Activated T-helper 1 cell treated with Interleukin-2 at 50 U/mL for 16 hours (primary cell): ENCODE results near the gene FDX2.
A peak's percentile ranks its signal among the peaks of the same experiment; 100 is the strongest.

Experiments used
- DNase-seq: peaks from one replicate; pipeline ENCODE4 v3.0.0-alpha.2; 2020; ENCODE audit warnings: low read depth

The FDX2 gene

GRCh38 chr19:10299545-10300458 lies 16.0 kb downstream of the FDX2 start:
- no peak for DNase-seq

GRCh38 chr19:10295847-10296591 lies 19.8 kb downstream of the FDX2 start:
- no peak for DNase-seq

DNA sequence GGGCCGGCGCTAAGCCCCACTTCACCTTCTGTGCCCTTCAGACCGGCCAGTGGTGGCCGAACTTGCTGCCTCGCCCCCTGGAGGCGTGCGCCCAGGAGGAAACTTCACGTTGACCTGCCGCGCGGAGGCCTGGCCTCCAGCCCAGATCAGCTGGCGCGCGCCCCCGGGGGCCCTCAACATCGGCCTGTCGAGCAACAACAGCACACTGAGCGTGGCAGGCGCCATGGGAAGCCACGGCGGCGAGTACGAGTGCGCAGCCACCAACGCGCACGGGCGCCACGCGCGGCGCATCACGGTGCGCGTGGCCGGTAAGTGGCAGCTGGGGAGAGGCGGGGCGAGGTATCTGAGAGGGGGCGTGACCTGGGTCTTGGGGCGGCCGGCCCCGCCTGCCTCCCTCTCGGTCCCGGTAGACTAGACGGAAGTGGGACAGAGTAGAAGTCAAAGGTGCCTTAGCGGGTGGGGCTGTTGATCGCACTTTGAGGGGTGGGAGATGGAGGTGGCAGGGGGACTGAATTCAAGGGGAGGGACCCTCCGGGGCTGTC lies 20.4 kb downstream of the FDX2 start:
- DNase-seq = peak; percentile 53

- DNase-seq = no peak
These were observed 21.5 kb downstream of the FDX2 start for GRCh38 chr19:10294368-10294697.

DNA sequence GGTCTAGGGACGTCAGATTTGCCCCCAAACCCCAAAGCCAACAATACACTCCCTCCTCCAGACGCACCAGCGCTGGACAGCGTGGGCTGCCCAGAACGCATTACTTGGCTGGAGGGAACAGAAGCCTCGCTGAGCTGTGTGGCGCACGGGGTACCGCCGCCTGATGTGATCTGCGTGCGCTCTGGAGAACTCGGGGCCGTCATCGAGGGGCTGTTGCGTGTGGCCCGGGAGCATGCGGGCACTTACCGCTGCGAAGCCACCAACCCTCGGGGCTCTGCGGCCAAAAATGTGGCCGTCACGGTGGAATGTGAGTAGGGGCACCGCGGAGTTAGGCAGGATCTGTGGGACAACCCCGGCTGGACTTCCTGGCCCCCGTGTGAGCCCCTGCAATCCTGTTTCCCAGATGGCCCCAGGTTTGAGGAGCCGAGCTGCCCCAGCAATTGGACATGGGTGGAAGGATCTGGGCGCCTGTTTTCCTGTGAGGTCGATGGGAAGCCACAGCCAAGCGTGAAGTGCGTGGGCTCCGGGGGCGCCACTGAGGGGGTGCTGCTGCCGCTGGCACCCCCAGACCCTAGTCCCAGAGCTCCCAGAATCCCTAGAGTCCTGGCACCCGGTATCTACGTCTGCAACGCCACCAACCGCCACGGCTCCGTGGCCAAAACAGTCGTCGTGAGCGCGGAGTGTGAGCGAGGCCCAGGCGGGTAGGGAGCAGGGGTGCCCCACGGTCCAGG lies 22.0 kb downstream of the FDX2 start:
- no peak for DNase-seq

DNA sequence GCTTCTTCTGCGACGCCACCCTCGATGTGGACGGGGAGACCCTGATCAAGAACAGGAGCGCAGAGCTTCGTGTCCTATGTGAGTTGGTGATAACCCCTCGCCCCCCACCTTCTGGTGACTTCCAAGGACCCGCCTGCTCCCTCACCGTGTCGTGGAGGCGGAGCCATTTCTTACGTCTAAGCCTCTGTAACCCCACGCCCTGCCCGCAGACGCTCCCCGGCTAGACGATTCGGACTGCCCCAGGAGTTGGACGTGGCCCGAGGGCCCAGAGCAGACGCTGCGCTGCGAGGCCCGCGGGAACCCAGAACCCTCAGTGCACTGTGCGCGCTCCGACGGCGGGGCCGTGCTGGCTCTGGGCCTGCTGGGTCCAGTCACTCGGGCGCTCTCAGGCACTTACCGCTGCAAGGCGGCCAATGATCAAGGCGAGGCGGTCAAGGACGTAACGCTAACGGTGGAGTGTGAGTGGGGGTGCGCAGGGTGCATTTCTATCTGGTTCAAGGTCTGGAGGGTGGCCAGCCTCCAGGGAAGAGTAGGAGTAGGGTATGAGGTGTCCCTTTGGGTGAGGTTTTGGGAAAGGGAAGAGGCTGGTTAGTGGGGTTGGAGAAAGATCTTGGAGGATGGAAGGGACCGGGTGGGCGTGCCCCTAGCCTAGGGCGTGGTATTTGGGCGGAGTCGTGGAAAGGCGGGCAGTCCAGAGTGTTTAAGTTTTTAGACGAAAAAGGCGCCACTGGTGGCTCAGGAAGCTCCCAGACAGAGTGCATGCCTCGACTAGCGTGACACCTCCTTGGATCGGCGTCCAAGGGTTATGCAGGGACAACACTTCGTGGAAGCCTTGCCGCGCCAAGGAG lies 22.8 kb downstream of the FDX2 start:
- DNase-seq = no peak

DNA sequence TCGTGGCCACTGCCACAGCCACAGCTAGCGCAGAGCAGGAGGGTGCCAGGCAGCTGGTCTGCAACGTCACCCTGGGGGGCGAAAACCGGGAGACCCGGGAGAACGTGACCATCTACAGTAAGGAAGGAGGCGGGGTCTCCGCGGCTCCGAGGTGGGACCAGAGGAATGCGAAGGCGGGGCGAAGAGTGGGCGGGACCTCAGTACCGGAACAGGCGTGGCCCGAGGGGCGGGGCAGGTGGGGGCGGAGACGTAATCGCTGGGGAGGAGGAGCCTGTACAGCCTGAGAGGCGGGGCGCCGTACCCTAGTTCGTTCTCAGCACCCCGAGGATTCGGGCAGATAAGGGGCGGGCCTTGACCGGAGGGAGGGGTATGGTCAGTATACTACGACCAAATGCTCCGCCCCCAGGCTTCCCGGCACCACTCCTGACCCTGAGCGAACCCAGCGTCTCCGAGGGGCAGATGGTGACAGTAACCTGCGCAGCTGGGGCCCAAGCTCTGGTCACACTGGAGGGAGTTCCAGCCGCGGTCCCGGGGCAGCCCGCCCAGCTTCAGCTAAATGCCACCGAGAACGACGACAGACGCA lies 23.5 kb downstream of the FDX2 start:
- DNase-seq = peak; percentile 39

DNA sequence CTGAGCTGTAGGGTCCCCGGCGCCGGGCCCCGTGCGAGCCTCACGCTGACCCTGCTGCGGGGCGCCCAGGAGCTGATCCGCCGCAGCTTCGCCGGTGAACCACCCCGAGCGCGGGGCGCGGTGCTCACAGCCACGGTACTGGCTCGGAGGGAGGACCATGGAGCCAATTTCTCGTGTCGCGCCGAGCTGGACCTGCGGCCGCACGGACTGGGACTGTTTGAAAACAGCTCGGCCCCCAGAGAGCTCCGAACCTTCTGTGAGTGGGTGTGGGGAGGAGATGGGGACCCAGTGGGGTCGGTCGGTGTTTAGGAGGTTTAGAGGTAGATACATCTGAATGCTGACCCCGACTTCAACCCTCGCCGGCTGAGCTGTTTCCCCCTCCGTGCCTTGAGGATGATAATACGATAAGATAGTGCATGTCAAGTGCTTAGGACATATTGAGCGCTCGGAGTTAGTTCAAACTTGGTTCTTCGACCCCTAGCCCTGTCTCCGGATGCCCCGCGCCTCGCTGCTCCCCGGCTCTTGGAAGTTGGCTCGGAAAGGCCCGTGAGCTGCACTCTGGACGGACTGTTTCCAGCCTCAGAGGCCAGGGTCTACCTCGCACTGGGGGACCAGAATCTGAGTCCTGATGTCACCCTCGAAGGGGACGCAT lies 24.1 kb downstream of the FDX2 start:
- no peak for DNase-seq

DNA sequence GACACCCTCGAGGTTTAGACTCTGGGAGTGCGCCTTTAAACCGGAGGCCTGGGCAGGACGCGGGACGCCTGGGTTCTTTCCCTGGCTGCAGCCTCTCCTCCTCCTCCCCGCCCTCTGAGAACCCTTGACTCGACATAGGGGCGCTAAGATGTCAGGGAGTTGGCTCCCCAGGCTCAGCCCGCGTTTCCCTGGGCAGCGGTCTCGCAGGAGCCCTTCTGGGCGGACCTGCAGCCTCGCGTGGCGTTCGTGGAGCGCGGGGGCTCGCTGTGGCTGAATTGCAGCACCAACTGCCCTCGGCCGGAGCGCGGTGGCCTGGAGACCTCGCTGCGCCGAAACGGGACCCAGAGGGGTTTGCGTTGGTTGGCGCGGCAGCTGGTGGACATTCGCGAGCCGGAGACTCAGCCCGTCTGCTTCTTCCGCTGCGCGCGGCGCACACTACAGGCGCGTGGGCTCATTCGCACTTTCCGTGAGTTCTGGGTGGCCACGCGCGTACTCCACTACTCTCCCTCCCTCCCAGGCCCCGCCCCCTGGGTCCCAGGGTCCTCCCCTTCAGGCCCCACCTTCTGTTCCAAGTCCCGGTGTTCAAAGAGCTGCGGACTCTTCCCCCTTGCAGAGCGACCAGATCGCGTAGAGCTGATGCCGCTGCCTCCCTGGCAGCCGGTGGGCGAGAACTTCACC lies 24.8 kb downstream of the FDX2 start:
- no peak for DNase-seq

GRCh38 chr19:10290357-10290875 lies 25.4 kb downstream of the FDX2 start:
- DNase-seq = no peak

DNA sequence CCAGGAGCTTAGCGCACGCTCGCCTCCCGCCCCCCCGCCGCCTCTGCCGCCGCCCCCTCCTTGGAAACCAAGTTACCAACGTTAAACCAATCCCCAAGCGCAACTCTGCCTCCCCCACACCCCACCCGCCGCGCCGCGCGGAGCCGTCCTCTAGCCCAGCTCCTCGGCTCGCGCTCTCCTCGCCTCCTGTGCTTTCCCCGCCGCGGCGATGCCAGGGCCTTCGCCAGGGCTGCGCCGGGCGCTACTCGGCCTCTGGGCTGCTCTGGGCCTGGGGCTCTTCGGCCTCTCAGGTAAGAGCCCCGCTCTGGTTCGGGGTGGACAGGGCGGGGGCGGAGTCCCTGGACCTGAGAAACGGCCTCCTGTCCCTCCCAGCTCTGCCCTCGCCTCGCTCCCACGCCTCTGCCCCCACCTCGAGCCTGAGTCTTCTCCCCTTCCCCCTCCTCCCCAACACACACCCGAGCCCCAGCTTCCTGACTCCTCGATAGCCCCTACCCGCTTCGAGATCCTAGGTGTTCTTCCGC lies 25.9 kb downstream of the FDX2 start, which contains the start of gene ICAM5:
Gene ICAM5, plus strand, starts transcription at position 117 of the 521 bp plus-strand sequence. Its CDS starts 92 bp downstream, at position 209.
- DNase-seq = no peak

- peak; percentile 26 for DNase-seq
These were observed 26.5 kb downstream of the FDX2 start for GRCh38 chr19:10289167-10289835.

DNA sequence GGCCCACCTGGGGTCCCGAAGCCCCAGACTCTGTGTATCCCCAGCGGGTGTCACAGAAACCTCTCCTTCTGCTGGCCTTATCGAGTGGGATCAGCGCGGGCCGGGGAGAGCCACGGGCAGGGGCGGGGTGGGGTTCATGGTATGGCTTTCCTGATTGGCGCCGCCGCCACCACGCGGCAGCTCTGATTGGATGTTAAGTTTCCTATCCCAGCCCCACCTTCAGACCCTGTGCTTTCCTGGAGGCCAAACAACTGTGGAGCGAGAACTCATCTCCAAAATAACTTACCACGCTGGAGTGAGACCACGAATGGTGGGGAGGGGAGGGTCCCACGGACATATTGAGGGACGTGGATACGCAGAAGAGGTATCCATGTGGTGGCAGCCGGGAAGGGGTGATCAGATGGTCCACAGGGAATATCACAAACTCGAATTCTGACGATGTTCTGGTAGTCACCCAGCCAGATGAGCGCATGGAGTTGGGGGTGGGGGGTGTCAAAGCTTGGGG lies 27.1 kb downstream of the FDX2 start:
- DNase-seq = no peak

DNA sequence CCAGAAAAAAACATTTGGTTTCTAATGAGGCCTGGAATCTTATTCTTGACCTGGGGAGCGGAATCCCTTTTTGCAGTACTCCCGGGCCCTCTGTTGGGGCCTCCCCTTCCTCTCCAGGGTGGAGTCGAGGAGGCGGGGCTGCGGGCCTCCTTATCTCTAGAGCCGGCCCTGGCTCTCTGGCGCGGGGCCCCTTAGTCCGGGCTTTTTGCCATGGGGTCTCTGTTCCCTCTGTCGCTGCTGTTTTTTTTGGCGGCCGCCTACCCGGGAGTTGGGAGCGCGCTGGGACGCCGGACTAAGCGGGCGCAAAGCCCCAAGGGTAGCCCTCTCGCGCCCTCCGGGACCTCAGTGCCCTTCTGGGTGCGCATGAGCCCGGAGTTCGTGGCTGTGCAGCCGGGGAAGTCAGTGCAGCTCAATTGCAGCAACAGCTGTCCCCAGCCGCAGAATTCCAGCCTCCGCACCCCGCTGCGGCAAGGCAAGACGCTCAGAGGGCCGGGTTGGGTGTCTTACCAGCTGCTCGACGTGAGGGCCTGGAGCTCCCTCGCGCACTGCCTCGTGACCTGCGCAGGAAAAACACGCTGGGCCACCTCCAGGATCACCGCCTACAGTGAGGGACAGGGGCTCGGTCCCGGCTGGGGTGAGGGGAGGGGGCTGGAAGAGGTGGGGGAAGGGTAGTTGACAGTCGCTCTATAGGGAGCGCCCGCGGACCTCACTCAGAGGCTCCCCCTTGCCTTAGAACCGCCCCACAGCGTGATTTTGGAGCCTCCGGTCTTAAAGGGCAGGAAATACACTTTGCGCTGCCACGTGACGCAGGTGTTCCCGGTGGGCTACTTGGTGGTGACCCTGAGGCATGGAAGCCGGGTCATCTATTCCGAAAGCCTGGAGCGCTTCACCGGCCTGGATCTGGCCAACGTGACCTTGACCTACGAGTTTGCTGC lies 28.7 kb downstream of the FDX2 start, which contains the start of gene ICAM4:
Gene ICAM4, plus strand, starts transcription at position 153 of the 935 bp plus-strand sequence. Its CDS starts 58 bp downstream, at position 211.
- DNase-seq = no peak

GRCh38 chr19:10285393-10285792 lies 30.4 kb downstream of the FDX2 start:
- DNase-seq = no peak

GRCh38 chr19:10284960-10285278 lies 30.9 kb downstream of the FDX2 start:
- no peak for DNase-seq
